ENCODE results near the gene RBL2. TPM values are rescaled to one million over a fixed set of nuclear protein-coding genes. Genes with fewer than 3 reads are reported as not detected.

RBL2 gene
- total and polyA plus RNA-seq, 2 of the 13 experiments (the other 11 are each of a cell fraction or from before 2014, with no cell fraction given) = 41.2 to 60.9 TPM

DNA sequence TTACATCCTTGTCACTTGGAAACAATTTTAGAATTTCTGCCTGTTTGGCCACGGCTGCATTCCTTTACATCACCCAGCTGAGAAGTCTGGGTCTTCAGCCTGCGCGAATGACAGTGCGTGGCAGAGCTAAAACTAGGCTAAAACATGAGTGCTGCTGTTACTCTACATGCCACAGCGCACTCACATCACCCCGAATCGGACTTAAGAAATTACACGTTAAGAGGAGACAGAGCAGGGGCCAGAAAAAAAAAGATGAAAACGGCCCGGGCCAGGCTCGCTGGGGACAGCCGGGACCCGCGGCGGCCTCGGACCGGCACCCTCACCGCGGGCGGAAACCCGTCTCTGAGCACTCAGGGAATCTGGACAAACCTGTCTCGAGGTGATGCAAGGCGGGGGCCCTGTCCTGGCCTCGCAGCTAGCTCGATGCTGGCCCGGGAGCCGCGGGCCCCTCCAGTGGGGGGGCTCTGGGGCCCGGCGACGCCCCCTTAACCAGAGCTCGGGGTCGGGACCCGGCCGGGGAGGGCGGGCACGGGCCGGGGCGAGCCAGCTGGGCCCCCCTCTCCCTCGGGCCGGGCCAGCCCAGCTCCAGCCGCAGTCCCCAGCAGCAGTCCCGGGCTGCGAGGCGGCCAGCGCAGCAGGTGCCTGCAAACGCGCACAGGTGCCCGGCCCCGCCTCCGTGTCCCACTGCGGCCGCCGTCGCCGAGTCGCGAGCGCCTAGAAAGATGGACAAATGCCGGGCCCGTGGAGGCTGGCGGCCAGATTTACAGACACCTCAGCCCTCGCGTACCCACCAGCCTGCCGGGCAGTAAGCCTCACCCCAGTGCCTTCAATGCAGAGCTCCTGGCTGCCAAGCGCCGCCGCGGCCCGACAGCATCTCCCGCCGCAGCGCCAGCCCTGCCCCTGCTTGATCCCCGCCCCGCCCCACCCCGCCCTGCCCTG, 68.3 kb downstream of the RBL2 start, which contains the start of gene AKTIP (continued):
- TF ChIP-seq ZBTB14 (CRISPR knock-in tag; IDR thresholded peaks at IDR 0.05) = no peak
- no peak for TF ChIP-seq RFX1 (IDR thresholded peaks at IDR 0.05)
- no peak for TF ChIP-seq ZNF589 (CRISPR knock-in tag; conservative IDR thresholded peaks at IDR 0.05)
- TF ChIP-seq ATF2 (CRISPR knock-in tag; IDR thresholded peaks at IDR 0.05) = no peak
- no peak for TF ChIP-seq STAG1 (CRISPR knock-in tag; IDR thresholded peaks at IDR 0.05)
- TF ChIP-seq, protein P1, sequence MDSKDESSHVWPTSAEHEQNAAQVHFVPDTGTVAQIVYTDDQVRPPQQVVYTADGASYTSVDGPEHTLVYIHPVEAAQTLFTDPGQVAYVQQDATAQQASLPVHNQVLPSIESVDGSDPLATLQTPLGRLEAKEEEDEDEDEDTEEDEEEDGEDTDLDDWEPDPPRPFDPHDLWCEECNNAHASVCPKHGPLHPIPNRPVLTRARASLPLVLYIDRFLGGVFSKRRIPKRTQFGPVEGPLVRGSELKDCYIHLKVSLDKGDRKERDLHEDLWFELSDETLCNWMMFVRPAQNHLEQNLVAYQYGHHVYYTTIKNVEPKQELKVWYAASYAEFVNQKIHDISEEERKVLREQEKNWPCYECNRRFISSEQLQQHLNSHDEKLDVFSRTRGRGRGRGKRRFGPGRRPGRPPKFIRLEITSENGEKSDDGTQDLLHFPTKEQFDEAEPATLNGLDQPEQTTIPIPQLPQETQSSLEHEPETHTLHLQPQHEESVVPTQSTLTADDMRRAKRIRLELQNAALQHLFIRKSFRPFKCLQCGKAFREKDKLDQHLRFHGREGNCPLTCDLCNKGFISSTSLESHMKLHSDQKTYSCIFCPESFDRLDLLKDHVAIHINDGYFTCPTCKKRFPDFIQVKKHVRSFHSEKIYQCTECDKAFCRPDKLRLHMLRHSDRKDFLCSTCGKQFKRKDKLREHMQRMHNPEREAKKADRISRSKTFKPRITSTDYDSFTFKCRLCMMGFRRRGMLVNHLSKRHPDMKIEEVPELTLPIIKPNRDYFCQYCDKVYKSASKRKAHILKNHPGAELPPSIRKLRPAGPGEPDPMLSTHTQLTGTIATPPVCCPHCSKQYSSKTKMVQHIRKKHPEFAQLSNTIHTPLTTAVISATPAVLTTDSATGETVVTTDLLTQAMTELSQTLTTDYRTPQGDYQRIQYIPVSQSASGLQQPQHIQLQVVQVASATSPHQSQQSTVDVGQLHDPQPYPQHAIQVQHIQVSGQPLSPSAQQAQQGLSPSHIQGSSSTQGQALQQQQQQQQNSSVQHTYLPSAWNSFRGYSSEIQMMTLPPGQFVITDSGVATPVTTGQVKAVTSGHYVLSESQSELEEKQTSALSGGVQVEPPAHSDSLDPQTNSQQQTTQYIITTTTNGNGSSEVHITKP (CRISPR knock-in tag; IDR thresholded peaks at IDR 0.05; ENCODE audit: low read depth) = no peak
- no peak for TF ChIP-seq TAF1 (CRISPR knock-in tag; IDR thresholded peaks at IDR 0.05)
- TF ChIP-seq CCDC6 (CRISPR knock-in tag; IDR thresholded peaks at IDR 0.05) = no peak
- TF ChIP-seq JARID2 (CRISPR knock-in tag; IDR thresholded peaks at IDR 0.05; ENCODE audit: insufficient replicate concordance) = no peak
- 0 out of 2 replicates have a peak, but pooled peaks have one; percentile 23 for TF ChIP-seq MAFG (CRISPR knock-in tag; IDR thresholded peaks at IDR 0.05)
- TF ChIP-seq, protein P2, sequence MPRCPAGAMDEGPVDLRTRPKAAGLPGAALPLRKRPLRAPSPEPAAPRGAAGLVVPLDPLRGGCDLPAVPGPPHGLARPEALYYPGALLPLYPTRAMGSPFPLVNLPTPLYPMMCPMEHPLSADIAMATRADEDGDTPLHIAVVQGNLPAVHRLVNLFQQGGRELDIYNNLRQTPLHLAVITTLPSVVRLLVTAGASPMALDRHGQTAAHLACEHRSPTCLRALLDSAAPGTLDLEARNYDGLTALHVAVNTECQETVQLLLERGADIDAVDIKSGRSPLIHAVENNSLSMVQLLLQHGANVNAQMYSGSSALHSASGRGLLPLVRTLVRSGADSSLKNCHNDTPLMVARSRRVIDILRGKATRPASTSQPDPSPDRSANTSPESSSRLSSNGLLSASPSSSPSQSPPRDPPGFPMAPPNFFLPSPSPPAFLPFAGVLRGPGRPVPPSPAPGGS (CRISPR knock-in tag; IDR thresholded peaks at IDR 0.05) = no peak; the same call in 1 of the 2 replicates
- no peak for TF ChIP-seq NKX3-1 (CRISPR knock-in tag; IDR thresholded peaks at IDR 0.05)
- no peak; the same call in 1 of the 2 replicates for TF ChIP-seq ZNF274 (CRISPR knock-in tag; IDR thresholded peaks at IDR 0.05)
- TF ChIP-seq MATR3 (CRISPR knock-in tag; IDR thresholded peaks at IDR 0.05) = no peak
- TF ChIP-seq ZNF782 (CRISPR knock-in tag; IDR thresholded peaks at IDR 0.05; ENCODE audit: borderline replicate concordance) = no peak
- TF ChIP-seq, protein P3, sequence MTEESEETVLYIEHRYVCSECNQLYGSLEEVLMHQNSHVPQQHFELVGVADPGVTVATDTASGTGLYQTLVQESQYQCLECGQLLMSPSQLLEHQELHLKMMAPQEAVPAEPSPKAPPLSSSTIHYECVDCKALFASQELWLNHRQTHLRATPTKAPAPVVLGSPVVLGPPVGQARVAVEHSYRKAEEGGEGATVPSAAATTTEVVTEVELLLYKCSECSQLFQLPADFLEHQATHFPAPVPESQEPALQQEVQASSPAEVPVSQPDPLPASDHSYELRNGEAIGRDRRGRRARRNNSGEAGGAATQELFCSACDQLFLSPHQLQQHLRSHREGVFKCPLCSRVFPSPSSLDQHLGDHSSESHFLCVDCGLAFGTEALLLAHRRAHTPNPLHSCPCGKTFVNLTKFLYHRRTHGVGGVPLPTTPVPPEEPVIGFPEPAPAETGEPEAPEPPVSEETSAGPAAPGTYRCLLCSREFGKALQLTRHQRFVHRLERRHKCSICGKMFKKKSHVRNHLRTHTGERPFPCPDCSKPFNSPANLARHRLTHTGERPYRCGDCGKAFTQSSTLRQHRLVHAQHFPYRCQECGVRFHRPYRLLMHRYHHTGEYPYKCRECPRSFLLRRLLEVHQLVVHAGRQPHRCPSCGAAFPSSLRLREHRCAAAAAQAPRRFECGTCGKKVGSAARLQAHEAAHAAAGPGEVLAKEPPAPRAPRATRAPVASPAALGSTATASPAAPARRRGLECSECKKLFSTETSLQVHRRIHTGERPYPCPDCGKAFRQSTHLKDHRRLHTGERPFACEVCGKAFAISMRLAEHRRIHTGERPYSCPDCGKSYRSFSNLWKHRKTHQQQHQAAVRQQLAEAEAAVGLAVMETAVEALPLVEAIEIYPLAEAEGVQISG (CRISPR knock-in tag; IDR thresholded peaks at IDR 0.05) = no peak
- TF ChIP-seq ZNF775 (CRISPR knock-in tag; IDR thresholded peaks at IDR 0.05; ENCODE audit: borderline replicate concordance) = no peak
- no peak for TF ChIP-seq ZNF3 (CRISPR knock-in tag; IDR thresholded peaks at IDR 0.05)
- 0 out of 2 replicates have a peak, but pooled peaks have one; percentile 26 for TF ChIP-seq CENPT (CRISPR knock-in tag; IDR thresholded peaks at IDR 0.05; ENCODE audit: low read depth)

Measured in HepG2 (cell line).